ENCODE data around the gene PCDHB1.
"Not testable (repeated sequence)": the region's sequence is repeated elsewhere in the genome, so short reads cannot be mapped to it uniquely, and the experiment has no call there.

The PCDHB1 gene

DNA sequence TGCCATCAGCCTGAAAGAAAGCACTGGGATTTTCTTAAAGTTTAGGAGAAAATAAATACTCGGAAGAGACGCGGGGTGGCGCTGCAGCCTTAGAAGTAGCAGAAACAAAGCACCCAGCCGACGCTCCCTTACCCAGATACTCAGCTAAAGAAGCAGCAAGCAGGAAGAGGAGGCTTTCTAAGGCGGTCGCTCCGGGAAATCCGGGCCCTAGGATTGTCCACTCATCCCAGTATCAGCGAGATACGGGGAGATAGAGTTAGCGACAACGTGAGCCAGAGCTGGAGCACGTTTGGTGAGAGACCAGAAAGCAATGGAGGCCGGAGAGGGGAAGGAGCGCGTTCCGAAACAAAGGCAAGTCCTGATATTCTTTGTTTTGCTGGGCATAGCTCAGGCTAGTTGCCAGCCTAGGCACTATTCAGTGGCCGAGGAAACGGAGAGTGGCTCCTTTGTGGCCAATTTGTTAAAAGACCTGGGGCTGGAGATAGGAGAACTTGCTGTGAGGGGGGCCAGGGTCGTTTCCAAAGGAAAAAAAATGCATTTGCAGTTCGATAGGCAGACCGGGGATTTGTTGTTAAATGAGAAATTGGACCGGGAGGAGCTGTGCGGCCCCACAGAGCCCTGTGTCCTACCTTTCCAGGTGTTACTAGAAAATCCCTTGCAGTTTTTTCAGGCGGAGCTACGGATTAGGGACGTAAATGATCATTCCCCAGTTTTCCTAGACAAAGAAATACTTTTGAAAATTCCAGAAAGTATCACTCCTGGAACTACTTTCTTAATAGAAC is 43.5 kb downstream of the PCDHB1 start, which contains the start of gene PCDHB2:
TSS of gene PCDHB2 (plus strand) at position 135 of the 782 bp plus-strand sequence. CDS start at position 311, 176 bp downstream.
- TF ChIP-seq EZH2 (IDR thresholded peaks at IDR 0.05; ENCODE audit: borderline replicate concordance, low read depth, low read length, severe bottlenecking), result no peak
- TF ChIP-seq, protein P1, sequence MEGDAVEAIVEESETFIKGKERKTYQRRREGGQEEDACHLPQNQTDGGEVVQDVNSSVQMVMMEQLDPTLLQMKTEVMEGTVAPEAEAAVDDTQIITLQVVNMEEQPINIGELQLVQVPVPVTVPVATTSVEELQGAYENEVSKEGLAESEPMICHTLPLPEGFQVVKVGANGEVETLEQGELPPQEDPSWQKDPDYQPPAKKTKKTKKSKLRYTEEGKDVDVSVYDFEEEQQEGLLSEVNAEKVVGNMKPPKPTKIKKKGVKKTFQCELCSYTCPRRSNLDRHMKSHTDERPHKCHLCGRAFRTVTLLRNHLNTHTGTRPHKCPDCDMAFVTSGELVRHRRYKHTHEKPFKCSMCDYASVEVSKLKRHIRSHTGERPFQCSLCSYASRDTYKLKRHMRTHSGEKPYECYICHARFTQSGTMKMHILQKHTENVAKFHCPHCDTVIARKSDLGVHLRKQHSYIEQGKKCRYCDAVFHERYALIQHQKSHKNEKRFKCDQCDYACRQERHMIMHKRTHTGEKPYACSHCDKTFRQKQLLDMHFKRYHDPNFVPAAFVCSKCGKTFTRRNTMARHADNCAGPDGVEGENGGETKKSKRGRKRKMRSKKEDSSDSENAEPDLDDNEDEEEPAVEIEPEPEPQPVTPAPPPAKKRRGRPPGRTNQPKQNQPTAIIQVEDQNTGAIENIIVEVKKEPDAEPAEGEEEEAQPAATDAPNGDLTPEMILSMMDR (IDR thresholded peaks at IDR 0.05; ENCODE audit: borderline replicate concordance, extremely low read depth, low read length, poor library complexity, severe bottlenecking), result no peak
- Histone ChIP-seq H3K9ac (ENCODE audit: low read depth, low read length) (no peak within 1 kb of the TSS), H3K4me3 (ENCODE audit: low read depth in 1 of 2, low read length in 2 of 2) (no peak within 1 kb of the TSS), H3K79me2 (ENCODE audit: insufficient read depth, low read length) (no peaks in the 10 kb centered on the region), H4K20me1 (ENCODE audit: insufficient read depth, low read length) (no peaks in the 10 kb centered on the region), H3K27ac (ENCODE audit: low read length) (no peak within 1 kb of the TSS), H3K36me3 (ENCODE audit: insufficient read depth, low read length) (no peaks in the 10 kb centered on the region), H3K4me1 (ENCODE audit: insufficient read depth, low read length) (no peaks in the 10 kb centered on the region), H3K4me2 (ENCODE audit: insufficient read depth, low read length) (no peak within 1 kb of the TSS), H2AFZ (ENCODE audit: low read depth, low read length) (no peak within 1 kb of the TSS), H3K27me3 (ENCODE audit: insufficient read depth, low read length, poor library complexity) (no peaks in the 10 kb centered on the region), H3K9me3 (ENCODE audit: insufficient read depth, low read length, severe bottlenecking) (no peaks in the 10 kb centered on the region)
- ATAC-seq (ENCODE audit: insufficient read depth, low read depth), result no peak
- DNase-seq, result no peak

DNA sequence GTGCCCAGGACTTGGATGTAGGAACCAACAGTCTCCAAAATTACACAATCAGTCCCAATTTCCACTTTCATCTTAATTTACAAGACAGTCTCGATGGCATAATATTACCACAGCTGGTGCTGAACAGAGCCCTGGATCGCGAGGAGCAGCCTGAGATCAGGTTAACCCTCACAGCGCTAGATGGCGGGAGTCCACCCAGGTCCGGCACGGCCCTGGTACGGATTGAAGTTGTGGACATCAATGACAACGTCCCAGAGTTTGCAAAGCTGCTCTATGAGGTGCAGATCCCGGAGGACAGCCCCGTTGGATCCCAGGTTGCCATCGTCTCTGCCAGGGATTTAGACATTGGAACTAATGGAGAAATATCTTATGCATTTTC is 44.1 kb downstream of the PCDHB1 start:
- TF ChIP-seq EZH2 (IDR thresholded peaks at IDR 0.05; ENCODE audit: borderline replicate concordance, low read depth, low read length, severe bottlenecking), result no peak
- TF ChIP-seq, protein P1 (IDR thresholded peaks at IDR 0.05; ENCODE audit: borderline replicate concordance, extremely low read depth, low read length, poor library complexity, severe bottlenecking), result no peak
- Histone ChIP-seq H3K4me1 (ENCODE audit: insufficient read depth, low read length) (no peaks in the 10 kb centered on the region), H3K9me3 (ENCODE audit: insufficient read depth, low read length, severe bottlenecking) (no peaks in the 10 kb centered on the region), H3K27ac (ENCODE audit: low read length) (no peak overlapping the region), H2AFZ (ENCODE audit: low read depth, low read length) (no peak overlapping the region), H3K79me2 (ENCODE audit: insufficient read depth, low read length) (no peaks in the 10 kb centered on the region), H3K36me3 (ENCODE audit: insufficient read depth, low read length) (no peaks in the 10 kb centered on the region), H3K9ac (ENCODE audit: low read depth, low read length) (no peak overlapping the region), H3K4me3 (ENCODE audit: low read depth in 1 of 2, low read length in 2 of 2) (no peak overlapping the region), H4K20me1 (ENCODE audit: insufficient read depth, low read length) (no peaks in the 10 kb centered on the region), H3K27me3 (ENCODE audit: insufficient read depth, low read length, poor library complexity) (no peaks in the 10 kb centered on the region), H3K4me2 (ENCODE audit: insufficient read depth, low read length) (no peak overlapping the region)
- DNase-seq (no peak), ATAC-seq (ENCODE audit: insufficient read depth, low read depth) (no peak)

DNA sequence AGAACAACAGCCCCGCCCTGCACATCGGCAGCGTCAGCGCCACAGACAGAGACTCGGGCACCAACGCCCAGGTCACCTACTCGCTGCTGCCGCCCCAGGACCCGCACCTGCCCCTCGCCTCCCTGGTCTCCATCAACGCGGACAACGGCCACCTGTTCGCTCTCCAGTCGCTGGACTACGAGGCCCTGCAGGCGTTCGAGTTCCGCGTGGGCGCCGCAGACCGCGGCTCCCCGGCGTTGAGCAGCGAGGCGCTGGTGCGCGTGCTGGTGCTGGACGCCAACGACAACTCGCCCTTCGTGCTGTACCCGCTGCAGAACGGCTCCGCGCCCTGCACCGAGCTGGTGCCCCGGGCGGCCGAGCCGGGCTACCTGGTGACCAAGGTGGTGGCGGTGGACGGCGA is 45.0 kb downstream of the PCDHB1 start:
- not testable (repeated sequence) for DNase-seq; H3K4me3 ChIP-seq (ENCODE audit: low read depth in 1 of 2, low read length in 2 of 2); H3K79me2 ChIP-seq (ENCODE audit: insufficient read depth, low read length); ATAC-seq (ENCODE audit: insufficient read depth, low read depth); H3K27ac ChIP-seq (ENCODE audit: low read length); H3K9ac ChIP-seq (ENCODE audit: low read depth, low read length); H4K20me1 ChIP-seq (ENCODE audit: insufficient read depth, low read length); H2AFZ ChIP-seq (ENCODE audit: low read depth, low read length); H3K36me3 ChIP-seq (ENCODE audit: insufficient read depth, low read length); H3K4me2 ChIP-seq (ENCODE audit: insufficient read depth, low read length); H3K27me3 ChIP-seq (ENCODE audit: insufficient read depth, low read length, poor library complexity); H3K9me3 ChIP-seq (ENCODE audit: insufficient read depth, low read length, severe bottlenecking); H3K4me1 ChIP-seq (ENCODE audit: insufficient read depth, low read length)

DNA sequence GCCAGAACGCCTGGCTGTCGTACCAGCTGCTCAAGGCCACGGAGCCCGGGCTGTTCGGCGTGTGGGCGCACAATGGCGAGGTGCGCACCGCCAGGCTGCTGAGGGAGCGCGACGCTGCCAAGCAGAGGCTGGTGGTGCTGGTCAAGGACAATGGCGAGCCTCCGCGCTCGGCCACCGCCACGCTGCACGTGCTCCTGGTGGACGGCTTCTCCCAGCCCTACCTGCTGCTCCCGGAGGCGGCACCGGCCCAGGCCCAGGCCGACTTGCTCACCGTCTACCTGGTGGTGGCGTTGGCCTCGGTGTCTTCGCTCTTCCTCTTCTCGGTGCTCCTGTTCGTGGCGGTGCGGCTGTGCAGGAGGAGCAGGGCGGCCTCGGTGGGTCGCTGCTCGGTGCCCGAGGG is 45.4 kb downstream of the PCDHB1 start:
- H3K27me3 ChIP-seq (ENCODE audit: insufficient read depth, low read length, poor library complexity); H3K4me1 ChIP-seq (ENCODE audit: insufficient read depth, low read length); H3K9ac ChIP-seq (ENCODE audit: low read depth, low read length); H3K9me3 ChIP-seq (ENCODE audit: insufficient read depth, low read length, severe bottlenecking); H3K36me3 ChIP-seq (ENCODE audit: insufficient read depth, low read length); H3K4me2 ChIP-seq (ENCODE audit: insufficient read depth, low read length); ATAC-seq (ENCODE audit: insufficient read depth, low read depth); H3K79me2 ChIP-seq (ENCODE audit: insufficient read depth, low read length); H4K20me1 ChIP-seq (ENCODE audit: insufficient read depth, low read length); H3K27ac ChIP-seq (ENCODE audit: low read length); DNase-seq; H2AFZ ChIP-seq (ENCODE audit: low read depth, low read length); H3K4me3 ChIP-seq (ENCODE audit: low read depth in 1 of 2, low read length in 2 of 2): not testable (repeated sequence)
